Stimulated activated naive CD8-positive, alpha-beta T cell treated with anti-CD3 and anti-CD28 coated beads, Interleukin-15, Interleukin-2, amounts not matched to agents 100 ng/mL and 50 ng/mL, for 24 hours (primary cell): ENCODE measurements around the gene ZNF580.

Experiments
- H3K27ac Mint-ChIP-seq: one replicate; pipeline ENCODE4 v1.8.0; 2021; ENCODE audit warnings: mild to moderate bottlenecking, mixed read lengths
- H3K27me3 Mint-ChIP-seq: one replicate; pipeline ENCODE4 v1.8.0; 2021; ENCODE audit warnings: mixed read lengths
- H3K36me3 Mint-ChIP-seq: one replicate; pipeline ENCODE4 v1.8.0; 2021; ENCODE audit warnings: low read depth, mixed read lengths
- H3K4me1 Mint-ChIP-seq: one replicate; pipeline ENCODE4 v1.8.0; 2021; ENCODE audit warnings: low read depth, mixed read lengths
- H3K4me3 Mint-ChIP-seq: one replicate; pipeline ENCODE4 v1.8.0; 2021; ENCODE audit warnings: mild to moderate bottlenecking, mixed read lengths
- H3K9me3 Mint-ChIP-seq: one replicate; pipeline ENCODE4 v1.8.0; 2021; ENCODE audit warnings: mixed read lengths

ZNF580 gene

DNA sequence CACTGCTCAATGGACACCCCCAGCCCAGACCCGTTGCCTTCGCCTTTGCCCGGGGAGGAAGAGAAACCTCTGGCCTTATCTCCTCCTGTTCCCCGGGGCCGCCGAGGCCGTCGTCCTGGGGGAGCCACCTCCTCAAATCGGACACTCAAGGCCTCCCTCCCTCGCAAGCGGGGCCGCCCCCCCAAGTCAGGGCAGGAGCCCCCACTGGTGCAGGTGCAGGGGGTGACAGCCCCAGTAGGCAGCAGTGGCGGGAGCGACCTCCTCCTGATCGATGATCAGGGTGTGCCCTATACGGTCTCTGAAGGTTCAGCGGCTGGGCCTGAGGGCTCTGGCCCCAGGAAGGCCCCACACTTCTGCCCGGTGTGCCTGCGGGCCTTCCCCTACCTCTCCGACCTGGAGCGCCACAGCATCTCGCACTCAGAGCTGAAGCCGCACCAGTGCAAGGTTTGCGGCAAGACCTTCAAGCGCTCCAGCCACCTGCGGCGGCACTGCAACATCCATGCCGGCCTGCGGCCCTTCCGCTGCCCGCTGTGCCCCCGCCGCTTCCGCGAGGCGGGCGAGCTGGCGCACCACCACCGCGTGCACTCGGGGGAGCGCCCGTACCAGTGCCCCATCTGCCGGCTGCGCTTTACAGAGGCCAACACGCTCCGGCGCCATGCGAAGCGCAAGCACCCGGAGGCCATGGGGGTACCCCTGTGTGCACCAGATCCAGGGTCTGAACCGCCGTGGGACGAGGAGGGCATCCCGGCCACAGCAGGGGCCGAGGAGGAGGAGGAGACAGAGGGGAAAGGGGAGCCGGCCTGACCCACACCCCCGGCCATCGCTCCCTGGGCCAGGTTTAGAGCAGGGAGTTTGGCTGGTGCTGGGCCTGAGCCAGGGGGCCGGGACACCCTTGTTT lies 38.4 kb upstream of the ZNF580 start:
- H3K4me1 Mint-ChIP-seq, result peaks cover 49% of the 10 kb centered on the region
- no peaks in the 10 kb centered on the region for H3K27me3 Mint-ChIP-seq
- H3K9me3 Mint-ChIP-seq, result no peaks in the 10 kb centered on the region
- no peak overlapping the region for H3K4me3 Mint-ChIP-seq
- H3K27ac Mint-ChIP-seq, result no peak overlapping the region
- peaks cover 25% of the 10 kb centered on the region for H3K36me3 Mint-ChIP-seq

DNA sequence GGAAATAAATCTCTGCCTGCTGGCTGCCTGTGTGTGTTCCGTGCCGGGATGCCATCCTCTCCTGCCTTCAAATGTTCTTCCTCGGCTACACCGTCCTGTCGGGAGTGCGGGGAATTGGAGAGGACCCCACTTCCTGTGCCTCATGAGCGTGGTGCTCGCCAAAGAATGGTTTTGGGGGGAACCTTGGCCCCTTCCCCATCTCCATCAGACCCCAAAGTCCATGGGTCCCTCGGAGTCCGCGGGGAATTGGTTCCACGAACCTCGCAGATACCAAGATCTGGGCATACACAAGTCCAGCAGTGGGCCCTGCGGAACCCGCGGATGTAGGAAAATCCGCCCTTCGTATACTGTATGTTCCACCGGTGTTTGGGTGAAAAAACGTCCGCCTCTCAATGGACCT lies 37.7 kb upstream of the ZNF580 start:
- Mint-ChIP-seq H3K27ac (no peak overlapping the region), H3K4me1 (peaks cover 54% of the 10 kb centered on the region), H3K27me3 (no peaks in the 10 kb centered on the region), H3K9me3 (no peaks in the 10 kb centered on the region), H3K4me3 (no peak overlapping the region), H3K36me3 (peaks cover 26% of the 10 kb centered on the region)

DNA sequence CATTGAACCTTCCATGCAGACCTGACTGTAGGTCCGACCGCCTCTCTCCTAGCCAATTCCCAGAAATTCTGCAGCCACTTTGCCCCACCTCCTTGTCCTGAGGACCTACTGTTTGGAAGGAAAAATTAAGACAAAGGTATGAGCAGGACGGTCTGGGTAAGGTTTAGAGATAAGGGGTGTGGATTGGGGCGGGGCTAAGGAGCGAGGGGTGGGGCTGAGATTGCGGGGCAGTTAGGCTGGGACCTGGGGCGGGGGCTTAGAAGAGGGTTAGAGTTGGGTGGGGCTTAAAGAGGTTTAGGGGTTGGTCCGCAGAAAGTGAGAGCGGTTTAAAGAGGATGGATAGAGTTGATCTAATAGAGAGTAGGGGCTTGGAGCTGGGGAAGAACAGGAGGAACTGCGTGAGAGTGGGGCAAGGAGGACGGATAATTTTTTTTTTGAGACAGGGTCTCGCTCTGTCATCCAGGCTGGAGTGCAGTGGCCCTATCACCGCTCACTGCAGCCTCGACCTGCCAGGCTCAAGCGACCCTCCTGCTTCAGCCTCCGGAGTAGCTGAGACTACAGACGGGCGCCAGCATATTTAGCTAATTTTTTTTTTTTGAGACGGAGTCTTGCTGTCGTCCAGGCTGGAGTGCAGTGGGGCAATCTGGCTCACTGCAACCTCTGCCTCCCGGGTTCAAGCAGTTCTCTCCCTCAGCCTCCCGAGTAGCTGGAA lies 37.1 kb upstream of the ZNF580 start:
- Mint-ChIP-seq H3K9me3 (no peaks in the 10 kb centered on the region), H3K4me1 (peaks cover 54% of the 10 kb centered on the region), H3K27ac (peak overlapping the region; percentile 28), H3K27me3 (no peaks in the 10 kb centered on the region), H3K4me3 (no peak overlapping the region), H3K36me3 (peaks cover 27% of the 10 kb centered on the region)

DNA sequence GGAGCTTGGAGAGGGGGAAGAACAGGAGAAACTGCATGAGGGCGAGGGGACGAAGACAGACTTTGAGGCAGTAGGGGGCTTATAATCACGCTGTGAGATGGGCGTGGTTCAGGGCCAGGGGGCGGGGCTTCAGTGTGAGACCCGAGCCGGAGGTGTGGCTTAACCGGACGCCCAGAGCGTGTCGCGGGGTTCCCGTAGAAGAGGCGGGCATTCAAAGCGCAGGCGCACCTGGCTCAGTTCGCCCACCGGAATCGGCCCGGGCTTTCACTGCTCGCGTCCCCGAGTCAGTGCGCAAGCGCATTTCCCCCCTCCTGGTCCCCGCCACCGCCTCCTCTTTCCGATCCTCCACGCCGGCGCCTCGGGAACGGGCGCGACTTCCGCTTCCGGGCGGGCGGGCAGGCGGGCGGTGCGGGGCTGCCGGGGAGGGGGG lies 35.6 kb upstream of the ZNF580 start:
- H3K27ac Mint-ChIP-seq, result peak overlapping the region; percentile 96
- no peaks in the 10 kb centered on the region for H3K9me3 Mint-ChIP-seq
- H3K4me3 Mint-ChIP-seq, result peak overlapping the region; percentile 85
- no peaks in the 10 kb centered on the region for H3K27me3 Mint-ChIP-seq
- H3K4me1 Mint-ChIP-seq, result peaks cover 61% of the 10 kb centered on the region
- H3K36me3 Mint-ChIP-seq, result peaks cover 36% of the 10 kb centered on the region

DNA sequence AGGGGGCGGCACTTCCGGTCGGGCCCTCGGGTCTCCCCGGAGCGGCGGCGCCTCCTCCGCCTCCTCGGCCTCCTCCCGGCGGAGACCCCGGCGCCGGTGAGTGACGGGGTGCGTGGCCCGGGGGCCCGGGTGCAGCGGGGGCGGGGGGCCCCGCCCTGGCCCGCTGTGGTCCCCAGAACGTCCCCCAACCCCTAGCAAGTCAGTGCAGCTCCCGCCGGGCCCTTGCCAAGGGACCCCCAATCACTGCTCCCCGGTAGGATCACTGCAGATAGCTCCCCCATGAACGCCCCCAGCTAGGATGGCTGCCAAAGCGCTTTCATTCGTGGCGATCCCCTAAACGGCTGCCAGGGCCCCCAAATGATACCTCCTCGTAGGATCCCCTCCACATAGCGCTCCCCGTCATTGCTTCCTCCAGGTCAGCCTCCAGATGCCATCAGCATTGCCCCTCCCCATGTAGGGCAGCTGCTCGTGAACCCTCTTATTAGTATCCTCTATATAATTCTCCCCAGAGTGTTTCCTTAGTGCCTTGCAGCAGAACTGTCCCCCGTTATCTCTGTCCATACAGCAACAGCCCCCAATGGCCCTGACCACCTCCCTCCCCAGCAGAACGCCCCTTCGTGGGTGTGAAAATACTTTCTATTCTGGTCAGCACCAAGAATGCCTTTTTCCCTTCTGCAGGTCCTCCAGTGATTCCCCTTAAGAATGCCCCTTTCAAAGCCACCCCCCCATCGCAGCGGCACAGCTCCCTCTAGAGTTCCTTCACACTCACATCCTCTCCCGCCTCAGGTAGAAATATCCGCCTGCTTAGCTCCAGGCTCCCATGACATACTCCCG lies 34.9 kb upstream of the ZNF580 start, which contains the start of gene ZNF865:
Gene ZNF865 (plus strand): TSS at position 11 of the 834 bp plus-strand sequence. CDS start 7,972 bp downstream, outside the sequence.
- no peaks in the 10 kb centered on the region for H3K27me3 Mint-ChIP-seq
- H3K36me3 Mint-ChIP-seq, result peaks cover 36% of the 10 kb centered on the region
- H3K9me3 Mint-ChIP-seq, result no peaks in the 10 kb centered on the region
- H3K27ac Mint-ChIP-seq, result peak within 1 kb of the TSS; percentile 98
- H3K4me1 Mint-ChIP-seq, result peaks cover 64% of the 10 kb centered on the region
- H3K4me3 Mint-ChIP-seq, result peak within 1 kb of the TSS; percentile 95

DNA sequence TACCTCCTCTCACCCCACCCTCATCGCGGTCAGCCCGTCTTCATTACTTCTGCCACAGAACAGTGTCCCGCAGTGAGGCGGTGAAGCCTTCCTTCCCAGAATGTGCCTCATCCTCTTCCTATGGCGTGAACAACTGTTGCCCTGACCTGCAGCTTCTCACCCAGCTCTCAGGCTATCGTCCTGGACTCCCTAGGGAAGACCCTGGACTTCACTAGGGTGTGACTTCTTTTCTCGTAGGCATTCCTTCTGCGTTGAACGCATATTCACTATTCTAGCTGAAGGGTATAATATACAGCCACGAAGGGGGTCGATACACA lies 34.4 kb upstream of the ZNF580 start:
- H3K9me3 Mint-ChIP-seq, result no peaks in the 10 kb centered on the region
- H3K36me3 Mint-ChIP-seq, result peaks cover 36% of the 10 kb centered on the region
- peak overlapping the region; percentile 98 for H3K27ac Mint-ChIP-seq
- H3K27me3 Mint-ChIP-seq, result no peaks in the 10 kb centered on the region
- H3K4me1 Mint-ChIP-seq, result peaks cover 64% of the 10 kb centered on the region
- H3K4me3 Mint-ChIP-seq, result peak overlapping the region; percentile 95

DNA sequence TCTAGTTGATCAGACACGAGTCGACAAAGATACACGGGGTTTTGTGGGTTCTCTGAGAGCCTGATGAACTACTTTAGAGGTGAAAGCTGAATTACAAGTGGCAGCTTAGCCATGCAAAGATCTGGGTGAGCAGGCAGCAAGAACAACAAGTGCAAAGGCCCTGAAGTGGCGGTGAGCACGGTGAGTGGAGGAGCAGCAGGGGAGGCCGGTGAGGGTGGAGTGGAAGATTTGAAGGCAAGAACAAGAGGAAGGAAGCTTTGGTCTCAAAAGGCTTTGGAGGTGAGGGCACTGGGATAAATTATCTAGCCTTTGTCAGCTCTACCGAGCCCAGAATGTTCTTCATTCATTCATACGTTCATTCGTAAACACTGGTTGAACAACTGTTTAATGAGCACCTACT lies 34.0 kb upstream of the ZNF580 start:
- H3K27ac Mint-ChIP-seq, result peak overlapping the region; percentile 98
- H3K4me3 Mint-ChIP-seq, result peak overlapping the region; percentile 95
- H3K36me3 Mint-ChIP-seq, result peaks cover 36% of the 10 kb centered on the region
- no peaks in the 10 kb centered on the region for H3K9me3 Mint-ChIP-seq
- peaks cover 64% of the 10 kb centered on the region for H3K4me1 Mint-ChIP-seq
- no peaks in the 10 kb centered on the region for H3K27me3 Mint-ChIP-seq

DNA sequence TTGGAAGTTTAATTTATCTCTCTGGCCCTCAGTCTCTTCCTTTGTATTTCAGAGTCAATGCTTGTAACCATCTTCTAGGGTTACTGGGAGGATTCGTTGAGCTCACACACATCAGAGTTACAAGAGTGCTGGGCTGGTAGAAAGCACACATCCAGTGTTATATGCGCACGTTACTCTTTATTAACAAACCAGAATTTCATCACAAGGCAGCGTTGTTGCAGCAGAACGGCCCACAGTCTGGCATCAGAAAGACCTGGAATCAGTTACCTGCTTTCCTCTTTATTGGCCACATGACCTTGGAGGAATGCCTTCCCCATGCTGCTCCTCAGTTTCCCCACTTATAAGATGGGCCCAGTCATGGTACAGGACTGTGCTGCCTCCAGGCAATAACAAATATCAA lies 31.5 kb upstream of the ZNF580 start:
- Mint-ChIP-seq H3K27me3 (no peaks in the 10 kb centered on the region), H3K9me3 (no peaks in the 10 kb centered on the region), H3K27ac (no peak overlapping the region)

DNA sequence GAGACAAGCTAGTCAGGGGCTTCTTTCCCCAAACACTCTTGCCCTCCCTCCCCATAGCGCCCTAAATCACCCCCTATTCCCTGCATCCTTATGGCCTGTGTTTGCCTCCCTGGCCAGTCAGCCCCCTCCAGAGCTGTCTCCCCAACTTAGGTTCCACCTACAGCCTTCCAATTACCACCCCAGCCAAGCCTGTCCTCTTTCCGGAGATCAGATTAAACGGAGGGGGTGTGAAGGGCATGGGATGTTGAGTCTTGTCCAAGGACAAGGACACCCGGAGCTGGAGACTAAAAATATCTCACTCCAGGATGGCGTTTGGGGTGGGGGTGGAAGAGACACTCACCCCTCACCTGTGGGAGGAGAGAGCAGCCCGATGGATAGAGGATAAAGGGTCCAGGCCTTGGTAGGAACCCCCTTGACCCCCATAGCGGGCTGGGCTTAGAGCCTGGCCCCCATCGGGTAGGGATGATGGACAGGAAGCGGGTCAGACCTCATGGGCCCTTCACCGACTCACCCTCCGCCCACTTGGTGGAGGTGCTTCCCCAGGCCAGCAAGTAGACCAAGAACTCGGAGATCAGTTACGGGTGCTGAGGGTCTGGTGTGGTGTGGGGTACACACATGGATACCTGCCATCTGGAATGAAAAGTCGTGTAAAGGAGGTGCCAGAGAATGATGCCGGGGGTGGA lies 29.4 kb upstream of the ZNF580 start:
- H3K4me1 Mint-ChIP-seq, result peaks cover 55% of the 10 kb centered on the region
- H3K9me3 Mint-ChIP-seq, result no peaks in the 10 kb centered on the region
- no peaks in the 10 kb centered on the region for H3K27me3 Mint-ChIP-seq
- peaks cover 39% of the 10 kb centered on the region for H3K36me3 Mint-ChIP-seq
- no peak overlapping the region for H3K4me3 Mint-ChIP-seq
- peak overlapping the region; percentile 26 for H3K27ac Mint-ChIP-seq

More for the DNA sequence above, 31.5 kb upstream of the ZNF580 start:
- Mint-ChIP-seq H3K4me1 (peaks cover 67% of the 10 kb centered on the region), H3K4me3 (no peak overlapping the region), H3K36me3 (peaks cover 41% of the 10 kb centered on the region)

DNA sequence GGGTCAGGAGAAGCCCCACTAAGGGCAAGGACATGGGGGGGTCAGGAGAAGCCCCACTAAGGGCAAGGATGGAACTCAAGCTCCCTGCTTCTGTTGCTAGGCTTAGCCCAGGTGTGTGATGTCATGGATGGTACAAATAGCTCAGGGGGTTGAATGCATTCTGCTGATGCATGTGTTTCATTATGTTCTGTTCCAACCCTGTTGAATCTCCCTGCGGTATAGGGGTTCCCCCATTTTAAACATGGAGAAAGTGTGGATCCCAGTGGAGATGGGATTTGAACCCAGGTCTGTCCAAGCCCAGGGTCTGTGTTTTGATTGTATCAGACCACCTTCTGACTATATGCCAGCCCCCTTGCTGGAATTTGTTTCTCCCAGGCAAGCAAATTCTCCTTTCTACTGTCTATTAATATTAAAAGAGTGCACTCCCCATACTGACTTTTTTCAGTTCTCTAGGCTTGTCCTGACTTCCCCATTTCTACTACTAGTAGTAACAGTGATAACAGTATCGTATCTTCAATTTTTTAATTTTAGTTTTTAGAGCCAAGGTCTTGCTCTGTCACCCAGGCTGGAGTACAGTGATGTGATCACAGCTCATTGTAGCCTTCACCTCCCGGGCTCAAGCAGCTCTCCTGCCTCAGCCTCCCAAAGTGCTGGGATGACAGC lies 28.7 kb upstream of the ZNF580 start:
- Mint-ChIP-seq H3K4me3 (no peak overlapping the region), H3K36me3 (peaks cover 37% of the 10 kb centered on the region)

DNA sequence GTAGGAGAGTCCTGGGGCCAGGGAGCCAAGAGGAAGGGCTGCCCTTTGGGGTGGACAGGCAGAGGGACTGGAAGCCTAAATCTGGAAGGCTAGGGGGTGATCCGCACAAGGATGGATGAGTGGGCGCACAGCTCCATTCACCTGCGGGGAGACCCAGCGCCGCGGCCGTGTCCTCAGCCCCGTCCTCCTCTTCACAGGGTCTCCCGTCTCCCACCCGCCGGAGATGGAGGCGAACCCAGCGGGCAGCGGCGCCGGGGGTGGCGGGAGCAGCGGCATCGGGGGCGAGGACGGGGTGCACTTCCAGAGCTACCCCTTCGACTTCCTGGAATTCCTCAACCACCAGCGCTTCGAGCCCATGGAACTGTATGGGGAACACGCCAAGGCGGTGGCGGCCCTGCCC lies 27.4 kb upstream of the ZNF580 start:
- Mint-ChIP-seq H3K36me3 (peaks cover 34% of the 10 kb centered on the region), H3K27me3 (no peaks in the 10 kb centered on the region), H3K4me3 (no peak overlapping the region), H3K9me3 (no peaks in the 10 kb centered on the region), H3K27ac (no peak overlapping the region), H3K4me1 (peaks cover 37% of the 10 kb centered on the region)

More for the DNA sequence above, 28.7 kb upstream of the ZNF580 start:
- Mint-ChIP-seq H3K27ac (peak overlapping the region; percentile 26), H3K4me1 (peaks cover 48% of the 10 kb centered on the region), H3K9me3 (no peaks in the 10 kb centered on the region), H3K27me3 (no peaks in the 10 kb centered on the region)

DNA sequence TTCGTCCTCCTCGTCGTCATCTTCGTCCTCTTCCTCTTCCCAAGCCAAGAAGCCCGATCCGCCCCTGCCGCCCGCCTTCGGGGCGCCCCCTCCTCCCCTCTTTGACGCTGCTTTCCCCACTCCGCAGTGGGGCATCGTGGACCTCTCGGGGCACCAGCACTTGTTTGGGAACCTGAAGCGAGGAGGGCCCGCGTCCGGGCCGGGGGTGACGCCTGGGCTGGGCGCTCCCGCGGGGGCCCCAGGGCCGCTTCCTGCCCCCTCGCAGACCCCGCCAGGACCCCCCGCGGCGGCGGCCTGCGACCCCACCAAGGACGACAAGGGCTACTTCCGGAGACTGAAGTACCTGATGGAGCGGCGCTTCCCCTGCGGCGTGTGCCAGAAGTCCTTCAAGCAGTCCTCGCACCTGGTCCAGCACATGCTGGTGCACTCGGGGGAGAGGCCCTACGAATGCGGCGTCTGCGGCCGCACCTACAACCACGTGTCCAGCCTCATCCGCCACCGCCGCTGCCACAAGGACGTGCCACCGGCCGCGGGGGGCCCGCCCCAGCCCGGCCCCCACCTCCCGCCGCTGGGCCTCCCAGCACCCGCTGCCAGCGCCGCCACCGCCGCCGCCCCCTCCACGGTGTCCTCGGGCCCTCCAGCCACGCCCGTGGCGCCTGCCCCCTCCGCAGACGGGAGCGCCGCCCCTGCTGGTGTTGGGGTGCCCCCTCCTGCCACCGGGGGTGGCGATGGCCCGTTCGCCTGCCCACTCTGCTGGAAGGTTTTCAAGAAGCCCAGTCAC lies 26.7 kb upstream of the ZNF580 start:
- no peak overlapping the region for H3K27ac Mint-ChIP-seq
- H3K36me3 Mint-ChIP-seq, result peaks cover 28% of the 10 kb centered on the region
- no peak overlapping the region for H3K4me3 Mint-ChIP-seq
- H3K9me3 Mint-ChIP-seq, result no peaks in the 10 kb centered on the region
- peaks cover 31% of the 10 kb centered on the region for H3K4me1 Mint-ChIP-seq
- H3K27me3 Mint-ChIP-seq, result no peaks in the 10 kb centered on the region
